K562 (cell line): ENCODE measurements around the gene PPCDC.

Experiments used
- CTCF ChIP-seq, 3 experiments: IDR thresholded peaks in 2 of 3; conservative IDR thresholded peaks in 1 of 3; 2 replicates each; pipeline ENCODE4 v1.5.1; 2011 to 2012; ENCODE audit warnings: low read length in 3 of 3, mild to moderate bottlenecking in 3 of 3, control low read depth in 2 of 3, improper control_type of control experiment in 1 of 3, inconsistent platforms in 1 of 3, low read depth in 1 of 3, mixed read lengths in 1 of 3, moderate library complexity in 1 of 3; ENCODE audit not compliant: insufficient read depth in 2 of 3
- DPF2 ChIP-seq: fragments of 450-650 bp; IDR thresholded peaks from 2 replicates; pipeline ENCODE4 v1.6.1; 2016
- HMGXB4 ChIP-seq: sonication (generic); formaldehyde crosslinking; IDR thresholded peaks from 2 replicates; pipeline ENCODE4 v1.8.1; 2023; ENCODE audit warnings: mild to moderate bottlenecking, missing genetic modification reagents
- TGIF2 ChIP-seq: sonication (generic); formaldehyde crosslinking; IDR thresholded peaks from 2 replicates; pipeline ENCODE4 v1.8.1; 2022; ENCODE audit warnings: mild to moderate bottlenecking, missing genetic modification reagents, moderate library complexity
- ZNF274 ChIP-seq: IDR thresholded peaks from 2 replicates; pipeline ENCODE4 v1.6.1; 2011; ENCODE audit warnings: low read depth, mild to moderate bottlenecking, low read length, moderate library complexity, borderline replicate concordance
- ZNF3 ChIP-seq: fragments of 250-450 bp; sonication (Bioruptor Pico); IDR thresholded peaks from 2 replicates; pipeline ENCODE4 v1.5.0; 2021; ENCODE audit warnings: mild to moderate bottlenecking, moderate library complexity
- ZNF57 ChIP-seq: fragments of 450-650 bp; formaldehyde crosslinking; IDR thresholded peaks from 2 replicates; pipeline ENCODE4 v1.4.0; 2020; ENCODE audit warnings: mild to moderate bottlenecking, moderate library complexity
- ZNF592 ChIP-seq: fragments of 450-650 bp; IDR thresholded peaks from 2 replicates; pipeline ENCODE4 v1.6.1; 2017; ENCODE audit warnings: antibody characterized with exemption, mild to moderate bottlenecking

DNA sequence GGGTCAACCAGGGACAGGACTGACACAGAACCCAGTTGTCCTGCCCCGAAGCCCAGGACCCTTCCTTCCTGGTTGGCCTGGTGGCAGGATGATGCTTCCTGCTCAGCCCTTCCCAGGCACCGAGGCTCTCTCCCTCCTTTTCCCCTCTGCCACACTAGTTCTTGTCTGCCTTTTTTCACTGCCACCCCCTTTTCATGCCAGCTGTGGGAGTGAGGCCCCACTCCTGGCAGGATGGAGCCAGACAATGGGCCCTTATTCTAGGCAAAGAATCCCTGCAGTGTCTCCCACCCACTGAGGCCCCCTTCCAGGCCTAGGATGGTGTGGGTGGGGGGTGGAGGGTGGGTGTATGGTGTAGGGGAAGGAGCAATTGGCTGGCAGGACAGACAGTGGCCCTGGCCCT, 29.2 kb upstream of the PPCDC start:
- TF ChIP-seq ZNF274 (no peak), ZNF3 (CRISPR knock-in tag) (no peak), ZNF592 (no peak), DPF2 (no peak), ZNF57 (CRISPR knock-in tag) (no peak), TGIF2 (no peak), CTCF (IDR thresholded peaks at IDR 0.05 in 2 of 3, conservative IDR thresholded peaks at IDR 0.05 in 1 of 3; ENCODE audit: insufficient read depth in 2 of 3, low read depth in 1 of 3, low read length in 3 of 3) (no peak), HMGXB4 (CRISPR knock-in tag) (no peak)
